Hepatocyte (in vitro differentiated cells): ENCODE measurements around the gene JAG1.
A peak's percentile ranks its signal among the peaks of the same experiment; 100 is the strongest.

Source experiments
- CTCF ChIP-seq: fragments of 200-600 bp; sonication (generic); IDR thresholded peaks from 2 replicates; pipeline ENCODE4 v1.5.1; 2016; ENCODE audit warnings: antibody characterized with exemption, mild to moderate bottlenecking; ENCODE audit not compliant: poor library complexity
- EZH2 ChIP-seq: fragments of 200-600 bp; sonication (generic); IDR thresholded peaks from 2 replicates; pipeline ENCODE4 v1.6.1; 2016; ENCODE audit warnings: antibody characterized with exemption, mild to moderate bottlenecking, borderline replicate concordance

- TF ChIP-seq EZH2 (no peak), CTCF (peak; percentile 58)
These were observed 2.4 kb downstream of the JAG1 start for GRCh38 chr20:10671221-10671918.
